Transverse colon (tissue), 4 donors: ENCODE measurements around the gene GJB2. TPM values are rescaled to one million over a fixed set of nuclear protein-coding genes. Genes with fewer than 3 reads are reported as not detected.

ENCODE experiments used
- DNase-seq: peaks from one replicate; pipeline ENCODE4 v3.0.0-alpha.2; 2019
- H3K27ac ChIP-seq, 4 donors: fragments of 200-600 bp; sonication (generic); 2 replicates each; pipeline ENCODE4 v1.5.1; 2016 to 2018; ENCODE audit warnings: inconsistent platforms in 4 of 4
- H3K27me3 ChIP-seq: fragments of 200-600 bp; sonication (generic); 2 replicates; pipeline ENCODE4 v1.5.1; 2017; ENCODE audit warnings: inconsistent platforms
- H3K36me3 ChIP-seq, 4 donors: fragments of 200-600 bp; sonication (generic); 2 replicates each; pipeline ENCODE4 v1.5.1; 2017 to 2019; ENCODE audit warnings: inconsistent platforms in 4 of 4
- H3K4me1 ChIP-seq, 4 donors: fragments of 200-600 bp; sonication (generic); 2 replicates each; pipeline ENCODE4 v1.5.1; 2017 to 2020; ENCODE audit warnings: inconsistent platforms in 4 of 4
- H3K4me3 ChIP-seq, 4 donors: fragments of 200-600 bp; sonication (generic); 1 replicate in 1 of 4; 2 replicates in 3 of 4; pipeline versions ENCODE4 v1.5.1 to v1.6.1; 2017 to 2019; ENCODE audit warnings: inconsistent platforms in 4 of 4
- H3K9me3 ChIP-seq, 2 donors: fragments of 200-600 bp; sonication (generic); 2 replicates each; pipeline ENCODE4 v1.5.1; 2017 to 2019; ENCODE audit warnings: inconsistent platforms in 2 of 2
- CTCF ChIP-seq, 5 experiments: fragments of 200-600 bp in 3 of 5; fragments of 450-650 bp in 2 of 5; sonication (generic) in 3 of 5; IDR thresholded peaks; 1 replicate in 2 of 5; 2 replicates in 3 of 5; pipeline ENCODE4 v1.5.1; 2016 to 2017; ENCODE audit warnings: antibody characterized with exemption in 5 of 5, inconsistent platforms in 3 of 5, mild to moderate bottlenecking in 2 of 5, moderate library complexity in 1 of 5
- EP300 ChIP-seq: sonication (generic); formaldehyde crosslinking; IDR thresholded peaks from one replicate; pipeline ENCODE4 v1.6.1; 2017; ENCODE audit warnings: antibody characterized with exemption, low read depth
- POLR2A ChIP-seq: fragments of 450-650 bp; IDR thresholded peaks from one replicate; pipeline ENCODE4 v1.6.1; 2016; ENCODE audit warnings: antibody characterized with exemption, mild to moderate bottlenecking, moderate library complexity
- POLR2AphosphoS5 ChIP-seq, 3 donors: sonication (generic); formaldehyde crosslinking; IDR thresholded peaks; one replicate each; pipeline ENCODE4 v1.6.1; 2016; ENCODE audit warnings: antibody characterized with exemption in 3 of 3
- WGBS, 2 donors: methylation state at CpG; one replicate each; pipeline ENCODE4 v1.1.5; 2018; ENCODE audit warnings: low coverage in 1 of 2; 5-methylcytosine and 5-hydroxymethylcytosine counted together
- in situ Hi-C, 4 donors: fragments of 200-750 bp; cut with MboI; loops; one replicate each; pipeline versions ENCODE4 v1.15.0 to v1.15.1; 2017; ENCODE audit warnings: low sequenced_read_pairs in 3 of 4, low pct_ligation_motif_present in 1 of 4, low pct_unique_long_range_greater_than_20kb in 1 of 4
- intact Hi-C: fragments of 100-400 bp; cut with DNase I; formaldehyde crosslinking; loops from one replicate; pipeline ENCODE4 v1.15.1; 2023; ENCODE audit warnings: low total_unique reads
- total RNA-seq, 4 donors: library from RNA; depleted of rRNA; stranded (reverse); fragments of >200 nt; gene quantifications; one replicate each; pipeline ENCODE4 v1.1.0, GENCODE V29; 2016

Gene GJB2
- total RNA-seq, 4 donors from 2014 or later, result 5.0 to 38.4 (median 25.9) TPM

GRCh38 chr13:20148501-20149183, 44.1 kb downstream of the GJB2 start:
- no peak for TF ChIP-seq EP300
- TF ChIP-seq POLR2A, result no peak
- no peak for TF ChIP-seq CTCF (IDR thresholded peaks at IDR 0.05)
- TF ChIP-seq POLR2AphosphoS5 (IDR thresholded peaks at IDR 0.05), result no peak
- H3K4me3 ChIP-seq, result no peak overlapping the region
- intact Hi-C loops (no loop called here), in situ Hi-C loops (no loop called here)
- no peaks in the 10 kb centered on the region for H3K9me3 ChIP-seq
- H3K27me3 ChIP-seq, result peaks cover 49% of the 10 kb centered on the region
- H3K4me1 ChIP-seq, result no peaks in the 10 kb centered on the region
- WGBS, 2 donors, result 79 to 92% methylated on average over 4 to 16 of the region's 16 CpGs
- no peaks in the 10 kb centered on the region for H3K36me3 ChIP-seq
- DNase-seq, result no peak
- H3K27ac ChIP-seq, result no peak overlapping the region

GRCh38 chr13:20146381-20146780, 46.4 kb downstream of the GJB2 start:
- Histone ChIP-seq H3K4me1 (peaks cover 0 to 6% (median 0%) of the 10 kb centered on the region in 4 donors), H3K36me3 (no peaks in the 10 kb centered on the region), H3K4me3 (no peak overlapping the region), H3K27ac (no peak overlapping the region), H3K9me3 (no peaks in the 10 kb centered on the region), H3K27me3 (peaks cover 59% of the 10 kb centered on the region)
- no peak for DNase-seq
- WGBS, 2 donors, result 82% methylated on average over 1 of the region's 1 CpG; no CpG with 5 or more reads in 1 of the 2 donors
- in situ Hi-C loops, result no loop called here
- intact Hi-C loops, result no loop called here
- TF ChIP-seq EP300 (no peak), POLR2A (no peak), POLR2AphosphoS5 (IDR thresholded peaks at IDR 0.05) (no peak), CTCF (IDR thresholded peaks at IDR 0.05) (no peak)

GRCh38 chr13:20145521-20145920, 47.2 kb downstream of the GJB2 start:
- intact Hi-C loops (no loop called here), in situ Hi-C loops (no loop called here)
- Histone ChIP-seq H3K27ac (no peak overlapping the region), H3K27me3 (peaks cover 59% of the 10 kb centered on the region), H3K9me3 (no peaks in the 10 kb centered on the region), H3K4me1 (peaks cover 0 to 6% (median 0%) of the 10 kb centered on the region in 4 donors), H3K36me3 (no peaks in the 10 kb centered on the region), H3K4me3 (no peak overlapping the region)
- 75% methylated on average over 7 of the region's 7 CpGs; no CpG with 5 or more reads in 1 of the 2 donors for WGBS, 2 donors
- no peak for TF ChIP-seq POLR2AphosphoS5 (IDR thresholded peaks at IDR 0.05)
- no peak for TF ChIP-seq CTCF (IDR thresholded peaks at IDR 0.05)
- no peak for TF ChIP-seq EP300
- TF ChIP-seq POLR2A, result no peak
- no peak for DNase-seq

- 86 to 100% methylated on average over 1 to 12 of the region's 12 CpGs for WGBS, 2 donors
- no peak for DNase-seq
- H3K36me3 ChIP-seq, result no peaks in the 10 kb centered on the region
- intact Hi-C loops (no loop called here), in situ Hi-C loops (no loop called here)
- H3K9me3 ChIP-seq, result no peaks in the 10 kb centered on the region
- peaks cover 68% of the 10 kb centered on the region for H3K27me3 ChIP-seq
- H3K4me1 ChIP-seq, result peaks cover 0 to 6% (median 0%) of the 10 kb centered on the region in 4 donors
- no peak for TF ChIP-seq POLR2AphosphoS5 (IDR thresholded peaks at IDR 0.05)
- no peak for TF ChIP-seq EP300
- TF ChIP-seq CTCF (IDR thresholded peaks at IDR 0.05), result no peak
- no peak for TF ChIP-seq POLR2A
- H3K4me3 ChIP-seq, result no peak overlapping the region
- H3K27ac ChIP-seq, result no peak overlapping the region
Measured at GRCh38 chr13:20144141-20144850, 48.4 kb downstream of the GJB2 start.
